ENCODE data around the gene UBE2L3. TPM values are rescaled to one million over a fixed set of nuclear protein-coding genes. Genes with fewer than 3 reads are reported as not detected.

Gene UBE2L3
- total and polyA plus RNA-seq, 10 of the 15 experiments (the other 5 are each of a cell fraction or from before 2014, with no cell fraction given): 55.7 to 168 (median 113) TPM

GRCh38 chr22:21605887-21606564 lies 38.5 kb downstream of the UBE2L3 start:
- peaks cover 49% of the 10 kb centered on the region for H3K79me2 ChIP-seq (ENCODE audit: control insufficient read depth, insufficient read depth, low read length)
- no peak for DNase-seq (ENCODE audit: low read depth, low spot score)
- H3K9ac ChIP-seq (ENCODE audit: control insufficient read depth, insufficient read depth, low read length): no peak overlapping the region
- WGBS (ENCODE audit: insufficient coverage, insufficient replicate concordance, low lambda C conversion rate, missing lambda C conversion rate): 91% methylated on average over 7 of the region's 7 CpGs
- H3K36me3 ChIP-seq (ENCODE audit: control insufficient read depth in 2 of 2, insufficient read depth in 2 of 2, low read length in 1 of 2): peaks cover 9 to 14% of the 10 kb centered on the region in 2 experiments; a peak in 3 of 4 replicates
- H3K4me3 ChIP-seq: no peak overlapping the region
- H3K27ac ChIP-seq (ENCODE audit: control insufficient read depth, insufficient read depth): no peak overlapping the region
- peaks cover 3% of the 10 kb centered on the region; the same call in 1 of the 2 replicates for H4K20me1 ChIP-seq (ENCODE audit: control insufficient read depth, insufficient read depth)
- no peak for ATAC-seq
- RAD21 ChIA-PET (ENCODE audit: unreplicated experiment): no interaction called here
- intact Hi-C loops (cut with micrococcal nuclease; ENCODE audit: unreplicated experiment): no loop called here
- no TSS peak for BruUV-seq (replicated peaks)
- CTCF ChIA-PET: interaction anchor here (0.7 to 1.4 kb wide), 4 partner anchors 8 to 40 kb away, joined by 3 to 4 read pairs (median 3); no protein-coding TSS in a partner anchor
- TF ChIP-seq MEF2B (IDR thresholded peaks at IDR 0.05; ENCODE audit: partially characterized antibody, poor library complexity, severe bottlenecking) (no peak), CHD1 (IDR thresholded peaks at IDR 0.05; ENCODE audit: low read depth, low read length) (no peak), POLR2AphosphoS2 (IDR thresholded peaks at IDR 0.05; ENCODE audit: low read depth, low read length) (no peak), NBN (IDR thresholded peaks at IDR 0.05) (no peak), CBFB (IDR thresholded peaks at IDR 0.05; ENCODE audit: low read depth) (no peak), MTA2 (IDR thresholded peaks at IDR 0.05; ENCODE audit: low read depth) (no peak), CHD2 (IDR thresholded peaks at IDR 0.05; ENCODE audit: borderline replicate concordance, low read depth, low read length) (no peak), EP300 (IDR thresholded peaks at IDR 0.05; ENCODE audit: borderline replicate concordance in 1 of 2, control insufficient read depth in 1 of 2, low read depth in 2 of 2, low read length in 2 of 2) (no peak), E2F8 (IDR thresholded peaks at IDR 0.05; ENCODE audit: low read depth, partially characterized antibody) (no peak), ZZZ3 (IDR thresholded peaks at IDR 0.05; ENCODE audit: control insufficient read depth, insufficient read length, low read depth) (no peak), ZNF592 (IDR thresholded peaks at IDR 0.05) (no peak), BRCA1 (IDR thresholded peaks at IDR 0.05; ENCODE audit: low read depth, low read length) (no peak)
- SMC1A ChIA-PET (ENCODE audit: uncharacterized antibody, unreplicated experiment): interaction anchor here (1.2 to 3.5 kb wide), 2 partner anchors 10 to 35 kb away, joined by 3 to 12 read pairs; no protein-coding TSS in a partner anchor
- H2AFZ ChIP-seq (ENCODE audit: control insufficient read depth, low read depth, low read length): no peak overlapping the region
- POLR2A ChIA-PET: interaction anchor here (1.1 to 1.8 kb wide), 3 partner anchors 9 to 23 kb away, joined by 3 to 8 read pairs (median 6); no protein-coding TSS in a partner anchor
- H3K27me3 ChIP-seq (replicated peaks in 1 of 2; ENCODE audit: control insufficient read depth in 2 of 2, insufficient read depth in 2 of 2, low read length in 1 of 2): no peaks in the 10 kb centered on the region
- peaks cover 4% of the 10 kb centered on the region; the same call in 1 of the 2 replicates for H3K4me1 ChIP-seq (ENCODE audit: control insufficient read depth, insufficient read depth, low read length)
- in situ Hi-C loops (cut with MboI): no loop called here
- H3K4me2 ChIP-seq (ENCODE audit: control insufficient read depth, insufficient read depth): no peak overlapping the region
- FAIRE-seq: no peak
- H3K9me3 ChIP-seq (replicated peaks; ENCODE audit: control insufficient read depth, insufficient read depth, low read length): no peaks in the 10 kb centered on the region
